ENCODE data around the gene MBTPS1.
"Not testable (repeated sequence)": the region's sequence is repeated elsewhere in the genome, so short reads cannot be mapped to it uniquely, and the experiment has no call there.

The MBTPS1 gene

GRCh38 chr16:84136331-84137125 lies 19.8 kb upstream of the MBTPS1 start:
- DNase-seq: no peak

- no peak for DNase-seq
Measured at GRCh38 chr16:84132527-84133285, 16.0 kb upstream of the MBTPS1 start.

GRCh38 chr16:84131117-84131516 lies 14.4 kb upstream of the MBTPS1 start:
- no peak for DNase-seq

GRCh38 chr16:84124257-84125073 lies 7.7 kb upstream of the MBTPS1 start:
- no peak for DNase-seq

- DNase-seq: no peak
Measured at GRCh38 chr16:84121007-84121406, 4.3 kb upstream of the MBTPS1 start.

- DNase-seq: no peak
Measured at GRCh38 chr16:84120023-84120422, 3.3 kb upstream of the MBTPS1 start.

- no peak for DNase-seq
Measured at GRCh38 chr16:84119368-84119767, 2.6 kb upstream of the MBTPS1 start.

GRCh38 chr16:84118315-84118714 lies 1.6 kb upstream of the MBTPS1 start:
- not testable (repeated sequence) for DNase-seq

GRCh38 chr16:84117494-84117843 lies 727 bp upstream of the MBTPS1 start:
- DNase-seq: no peak

GRCh38 chr16:84115919-84116719 lies 623 bp downstream of the MBTPS1 start:
- no peak for DNase-seq

- DNase-seq: not testable (repeated sequence)
Measured at GRCh38 chr16:84111949-84112348, 4.8 kb downstream of the MBTPS1 start.

- no peak for DNase-seq
Measured at GRCh38 chr16:84111525-84111924, 5.2 kb downstream of the MBTPS1 start.

GRCh38 chr16:84110527-84110926 lies 6.2 kb downstream of the MBTPS1 start:
- no peak for DNase-seq

- no peak for DNase-seq
Measured at GRCh38 chr16:84109598-84110335, 7.0 kb downstream of the MBTPS1 start.

- DNase-seq: no peak
Measured at GRCh38 chr16:84107921-84108320, 8.8 kb downstream of the MBTPS1 start.

GRCh38 chr16:84105948-84106740 lies 10.6 kb downstream of the MBTPS1 start:
- DNase-seq: no peak

GRCh38 chr16:84105301-84105815 lies 11.4 kb downstream of the MBTPS1 start:
- DNase-seq: no peak

GRCh38 chr16:84104231-84104630 lies 12.5 kb downstream of the MBTPS1 start:
- no peak for DNase-seq

GRCh38 chr16:84103678-84104077 lies 13.1 kb downstream of the MBTPS1 start:
- DNase-seq: no peak

GRCh38 chr16:84098939-84099338 lies 17.8 kb downstream of the MBTPS1 start:
- no peak for DNase-seq

Data from NCI-H1048 (cell line).